GM23338 (cell line): Measurements from ENCODE around the gene NDUFS6.

ENCODE experiments used
- EZH2 ChIP-seq: fragments of 200-600 bp; sonication (generic); IDR thresholded peaks from one replicate; pipeline ENCODE4 v1.8.0; 2017; ENCODE audit warnings: antibody characterized with exemption, mild to moderate bottlenecking, low read depth; ENCODE audit not compliant: unreplicated experiment
- EZH2phosphoT487 ChIP-seq: fragments of 200-600 bp; sonication (generic); IDR thresholded peaks from one replicate; pipeline ENCODE4 v1.8.1; 2018; ENCODE audit warnings: antibody characterized with exemption; ENCODE audit not compliant: unreplicated experiment
- POLR2AphosphoS5 ChIP-seq: IDR thresholded peaks from 2 replicates; pipeline ENCODE4 v1.6.1; 2016; ENCODE audit warnings: antibody characterized with exemption, low read depth
- TF ChIP-seq, protein P1 (sequence below), 2 experiments: fragments of 200-600 bp in 1 of 2; sonication (generic) in 1 of 2; conservative IDR thresholded peaks; 2 replicates each; pipeline versions ENCODE4 v1.5.1 to v1.6.1; 2016 to 2017; ENCODE audit warnings: antibody characterized with exemption in 2 of 2, low read depth in 2 of 2, mild to moderate bottlenecking in 2 of 2, moderate library complexity in 1 of 2

DNA sequence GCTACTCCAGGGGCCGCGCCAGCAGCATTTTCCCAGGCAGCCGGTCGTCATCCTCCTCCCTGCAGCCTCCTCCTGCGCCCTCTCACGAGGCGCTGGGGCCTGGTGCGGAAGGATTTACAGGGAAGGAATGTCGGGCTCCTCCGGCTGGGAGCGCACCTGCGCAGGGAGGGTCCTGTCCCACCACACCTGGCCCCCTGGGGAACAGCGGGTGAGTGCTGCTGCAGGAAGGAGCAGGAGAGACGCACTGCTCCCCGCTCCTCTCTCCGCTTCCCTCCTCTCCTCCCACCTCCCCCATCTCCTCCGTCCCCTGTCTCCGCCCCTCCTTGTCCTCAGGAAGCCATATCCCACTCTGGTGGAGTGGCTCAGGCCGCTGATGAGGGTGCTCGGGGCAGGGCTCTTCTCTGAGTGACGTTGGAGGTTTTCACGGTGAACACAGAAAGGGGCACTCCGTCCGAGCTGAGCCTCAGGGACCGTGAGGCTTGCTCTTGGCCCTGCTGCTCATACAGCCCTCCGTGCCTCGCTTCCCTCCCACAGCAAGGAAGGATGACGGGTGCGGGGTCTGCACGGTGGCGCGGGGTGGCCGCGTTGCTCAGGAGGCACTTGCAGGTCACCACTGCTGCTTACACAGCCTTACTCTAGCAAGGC, 50.2 kb downstream of the NDUFS6 start:
- TF ChIP-seq, protein P1, sequence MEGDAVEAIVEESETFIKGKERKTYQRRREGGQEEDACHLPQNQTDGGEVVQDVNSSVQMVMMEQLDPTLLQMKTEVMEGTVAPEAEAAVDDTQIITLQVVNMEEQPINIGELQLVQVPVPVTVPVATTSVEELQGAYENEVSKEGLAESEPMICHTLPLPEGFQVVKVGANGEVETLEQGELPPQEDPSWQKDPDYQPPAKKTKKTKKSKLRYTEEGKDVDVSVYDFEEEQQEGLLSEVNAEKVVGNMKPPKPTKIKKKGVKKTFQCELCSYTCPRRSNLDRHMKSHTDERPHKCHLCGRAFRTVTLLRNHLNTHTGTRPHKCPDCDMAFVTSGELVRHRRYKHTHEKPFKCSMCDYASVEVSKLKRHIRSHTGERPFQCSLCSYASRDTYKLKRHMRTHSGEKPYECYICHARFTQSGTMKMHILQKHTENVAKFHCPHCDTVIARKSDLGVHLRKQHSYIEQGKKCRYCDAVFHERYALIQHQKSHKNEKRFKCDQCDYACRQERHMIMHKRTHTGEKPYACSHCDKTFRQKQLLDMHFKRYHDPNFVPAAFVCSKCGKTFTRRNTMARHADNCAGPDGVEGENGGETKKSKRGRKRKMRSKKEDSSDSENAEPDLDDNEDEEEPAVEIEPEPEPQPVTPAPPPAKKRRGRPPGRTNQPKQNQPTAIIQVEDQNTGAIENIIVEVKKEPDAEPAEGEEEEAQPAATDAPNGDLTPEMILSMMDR (conservative IDR thresholded peaks at IDR 0.05; ENCODE audit: low read depth in 2 of 2) = no peak
- TF ChIP-seq POLR2AphosphoS5 (no peak), EZH2 (no peak), EZH2phosphoT487 (no peak)
